VCaP (cell line): ENCODE measurements around the gene ZBED2.

Source experiments
- H3K27ac ChIP-seq: fragments of 450-650 bp; 2 replicates; pipeline ENCODE4 v1.5.1; 2017
- TF ChIP-seq, protein P1 (sequence below): fragments of 450-650 bp; conservative IDR thresholded peaks from 2 replicates; pipeline ENCODE4 v1.5.1; 2017; ENCODE audit warnings: mild to moderate bottlenecking, moderate library complexity

The ZBED2 gene

GRCh38 chr3:111603679-111604078, 8.5 kb upstream of the ZBED2 start:
- TF ChIP-seq, protein P1, sequence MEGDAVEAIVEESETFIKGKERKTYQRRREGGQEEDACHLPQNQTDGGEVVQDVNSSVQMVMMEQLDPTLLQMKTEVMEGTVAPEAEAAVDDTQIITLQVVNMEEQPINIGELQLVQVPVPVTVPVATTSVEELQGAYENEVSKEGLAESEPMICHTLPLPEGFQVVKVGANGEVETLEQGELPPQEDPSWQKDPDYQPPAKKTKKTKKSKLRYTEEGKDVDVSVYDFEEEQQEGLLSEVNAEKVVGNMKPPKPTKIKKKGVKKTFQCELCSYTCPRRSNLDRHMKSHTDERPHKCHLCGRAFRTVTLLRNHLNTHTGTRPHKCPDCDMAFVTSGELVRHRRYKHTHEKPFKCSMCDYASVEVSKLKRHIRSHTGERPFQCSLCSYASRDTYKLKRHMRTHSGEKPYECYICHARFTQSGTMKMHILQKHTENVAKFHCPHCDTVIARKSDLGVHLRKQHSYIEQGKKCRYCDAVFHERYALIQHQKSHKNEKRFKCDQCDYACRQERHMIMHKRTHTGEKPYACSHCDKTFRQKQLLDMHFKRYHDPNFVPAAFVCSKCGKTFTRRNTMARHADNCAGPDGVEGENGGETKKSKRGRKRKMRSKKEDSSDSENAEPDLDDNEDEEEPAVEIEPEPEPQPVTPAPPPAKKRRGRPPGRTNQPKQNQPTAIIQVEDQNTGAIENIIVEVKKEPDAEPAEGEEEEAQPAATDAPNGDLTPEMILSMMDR, result no peak
- H3K27ac ChIP-seq, result no peak overlapping the region

DNA sequence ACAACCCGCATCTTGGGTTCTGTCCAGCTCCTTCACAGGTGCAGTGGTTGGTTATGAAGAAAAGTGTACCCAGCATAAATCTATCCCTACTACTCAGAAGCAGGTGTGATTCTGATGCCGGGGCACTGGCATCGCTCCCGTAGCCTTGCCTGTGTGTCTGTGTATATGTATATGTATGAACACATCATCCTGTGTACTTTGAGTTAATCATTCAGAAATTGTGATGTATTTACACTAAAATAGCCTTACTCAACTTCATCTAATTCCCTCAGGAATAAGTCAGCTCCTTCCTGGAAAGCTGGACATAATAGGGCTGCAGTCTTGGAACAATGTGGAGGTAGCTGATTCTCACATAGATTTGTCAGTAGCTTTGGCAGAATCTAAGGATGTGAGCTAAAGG, 6.7 kb upstream of the ZBED2 start:
- no peak overlapping the region for H3K27ac ChIP-seq
- TF ChIP-seq, protein P1, result no peak

DNA sequence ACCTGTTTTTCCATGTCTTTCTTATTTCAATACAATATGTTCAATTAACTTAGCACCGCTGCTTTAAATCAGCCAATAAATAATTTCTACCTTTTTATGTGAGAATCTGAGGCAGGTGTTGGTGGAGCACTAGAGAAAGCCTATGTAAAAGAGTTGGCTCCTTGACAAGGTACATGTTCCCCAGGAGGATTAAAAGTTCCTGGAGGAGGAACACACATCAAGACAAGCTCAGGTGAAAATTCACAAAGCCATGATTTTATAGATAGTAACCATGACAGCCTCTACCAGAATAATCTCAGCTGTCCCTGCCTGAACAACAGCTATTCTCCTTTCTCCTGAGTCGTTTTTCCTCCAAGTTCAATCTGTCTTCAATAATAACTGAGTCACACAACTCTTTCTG, 3.4 kb upstream of the ZBED2 start:
- TF ChIP-seq, protein P1, result no peak
- peak overlapping the region; percentile 69 for H3K27ac ChIP-seq

DNA sequence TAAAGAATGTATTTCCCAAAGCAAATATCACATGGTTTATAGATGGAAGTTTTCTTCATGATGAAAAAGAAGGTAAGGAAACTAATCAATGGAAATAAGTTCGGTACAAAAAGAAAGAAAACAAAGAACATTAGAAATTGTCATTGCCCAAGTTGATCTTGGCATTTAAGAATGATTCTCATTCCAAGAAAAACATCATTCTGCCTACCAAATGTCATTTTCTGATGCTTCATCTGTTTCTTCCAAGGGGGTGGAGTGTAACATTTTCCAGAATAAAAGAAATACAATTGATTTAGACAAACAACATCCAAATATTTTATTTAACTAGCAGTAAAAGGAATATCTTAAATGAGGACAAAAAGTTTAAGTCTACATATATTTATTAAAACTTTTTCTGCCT, 3.0 kb upstream of the ZBED2 start:
- peak overlapping the region; percentile 69 for H3K27ac ChIP-seq
- TF ChIP-seq, protein P1, result no peak

DNA sequence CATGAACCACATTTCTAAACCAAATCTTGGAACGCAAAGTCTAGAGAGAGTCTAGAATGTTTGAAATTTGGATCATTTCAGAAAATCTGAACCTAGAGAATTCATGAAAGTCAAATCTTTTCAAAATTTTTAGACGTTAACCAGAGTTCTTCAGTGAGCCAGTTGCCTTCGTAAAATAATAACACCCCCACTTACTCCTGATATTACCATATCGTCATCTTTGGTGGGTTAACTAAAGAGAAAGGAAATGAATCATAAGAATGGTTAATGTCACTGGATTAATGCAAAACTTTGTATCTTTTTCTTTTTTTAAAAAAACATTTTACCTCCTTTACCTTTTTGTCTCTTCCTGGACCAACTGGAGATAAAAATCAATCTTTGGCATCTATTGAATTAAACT, 1.2 kb upstream of the ZBED2 start:
- TF ChIP-seq, protein P1, result no peak
- H3K27ac ChIP-seq, result no peak overlapping the region

- no peak overlapping the region for H3K27ac ChIP-seq
- TF ChIP-seq, protein P1, result no peak
Measured at GRCh38 chr3:111594781-111595180, 365 bp downstream of the ZBED2 start.

GRCh38 chr3:111594205-111594604, 941 bp downstream of the ZBED2 start:
- TF ChIP-seq, protein P1, result no peak
- no peak overlapping the region for H3K27ac ChIP-seq

DNA sequence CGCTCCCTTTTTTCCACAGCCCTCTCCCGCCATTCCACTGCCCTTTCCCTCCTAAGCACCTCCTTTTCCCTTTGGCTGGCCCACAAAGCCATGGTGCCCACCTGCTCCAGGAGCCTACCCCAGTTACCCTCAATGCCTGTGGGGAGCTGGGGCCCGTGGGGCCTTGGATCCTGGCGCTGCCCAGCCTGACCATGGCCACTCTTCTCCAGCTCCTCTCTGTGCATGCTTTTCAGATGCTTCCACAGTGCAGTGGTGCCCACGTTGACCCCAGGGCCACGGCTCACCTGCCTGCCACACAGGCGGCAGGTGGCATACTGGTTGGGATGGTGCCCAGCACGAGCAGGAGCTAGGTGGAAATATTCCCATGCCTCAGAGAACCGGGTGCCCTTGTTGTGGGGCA, 1.5 kb downstream of the ZBED2 start:
- TF ChIP-seq, protein P1, result no peak
- no peak overlapping the region for H3K27ac ChIP-seq
